ENCODE results near the gene RANBP10. TPM values are rescaled to one million over a fixed set of nuclear protein-coding genes. Genes with fewer than 3 reads are reported as not detected.
"Not testable (repeated sequence)": the region's sequence is repeated elsewhere in the genome, so short reads cannot be mapped to it uniquely, and the experiment has no call there.

Gene RANBP10
- total RNA-seq, 4 donors from 2014 or later: 5.8 to 12.2 (median 8.6) TPM

GRCh38 chr16:67697422-67698185 lies 108.8 kb downstream of the RANBP10 start:
- intact Hi-C loops (cut with DNase I): no loop called here
- 96% methylated on average over 4 of the region's 4 CpGs for WGBS
- TF ChIP-seq CTCF (IDR thresholded peaks at IDR 0.05) (no peak), POLR2A (IDR thresholded peaks at IDR 0.05; ENCODE audit: low read depth) (no peak), EP300 (IDR thresholded peaks at IDR 0.05) (no peak), POLR2AphosphoS5 (IDR thresholded peaks at IDR 0.05) (no peak)

GRCh38 chr16:67694611-67695010 lies 111.7 kb downstream of the RANBP10 start:
- H3K4me1 ChIP-seq: no peaks in the 10 kb centered on the region
- 81% methylated on average over 2 of the region's 2 CpGs for WGBS
- H3K9me3 ChIP-seq: no peaks in the 10 kb centered on the region
- no peak for DNase-seq (ENCODE audit: extremely low spot score)
- H3K27me3 ChIP-seq: no peaks in the 10 kb centered on the region
- TF ChIP-seq POLR2AphosphoS5 (IDR thresholded peaks at IDR 0.05) (no peak), EP300 (IDR thresholded peaks at IDR 0.05) (no peak), POLR2A (IDR thresholded peaks at IDR 0.05; ENCODE audit: low read depth) (no peak), CTCF (IDR thresholded peaks at IDR 0.05) (no peak)
- intact Hi-C loops (cut with DNase I): no loop called here
- H3K36me3 ChIP-seq: no peaks in the 10 kb centered on the region
- no peak overlapping the region for H3K27ac ChIP-seq (replicated peaks in 1 of 4)
- H3K4me3 ChIP-seq: no peak overlapping the region

More at GRCh38 chr16:67697422-67698185, 108.8 kb downstream of the RANBP10 start:
- H3K4me1 ChIP-seq: no peaks in the 10 kb centered on the region
- no peak overlapping the region for H3K4me3 ChIP-seq
- no peak overlapping the region for H3K27ac ChIP-seq (replicated peaks in 1 of 4)
- no peak for DNase-seq (ENCODE audit: extremely low spot score)
- no peaks in the 10 kb centered on the region for H3K27me3 ChIP-seq
- H3K9me3 ChIP-seq: no peaks in the 10 kb centered on the region
- no peaks in the 10 kb centered on the region for H3K36me3 ChIP-seq

GRCh38 chr16:67693517-67694285 lies 112.7 kb downstream of the RANBP10 start:
- DNase-seq (ENCODE audit: extremely low spot score); H3K9me3 ChIP-seq; intact Hi-C loops (cut with DNase I); H3K4me3 ChIP-seq; H3K27ac ChIP-seq (replicated peaks in 1 of 4); H3K36me3 ChIP-seq; H3K4me1 ChIP-seq; H3K27me3 ChIP-seq: not testable (repeated sequence)
- 93% methylated on average over 8 of the region's 8 CpGs for WGBS

GRCh38 chr16:67685388-67686112 lies 120.8 kb downstream of the RANBP10 start:
- no peaks in the 10 kb centered on the region for H3K27me3 ChIP-seq
- DNase-seq (ENCODE audit: extremely low spot score): no peak
- H3K27ac ChIP-seq (replicated peaks in 1 of 4): peak overlapping the region in 3 of 4 donors; percentile 1 to 62 (median 55)
- H3K9me3 ChIP-seq: no peaks in the 10 kb centered on the region
- H3K4me1 ChIP-seq: peaks cover 0 to 20% (median 2%) of the 10 kb centered on the region in 4 donors
- H3K4me3 ChIP-seq: no peak overlapping the region
- intact Hi-C loops (cut with DNase I): no loop called here
- TF ChIP-seq EP300 (IDR thresholded peaks at IDR 0.05) (no peak), CTCF (IDR thresholded peaks at IDR 0.05) (no peak), POLR2AphosphoS5 (IDR thresholded peaks at IDR 0.05) (no peak), POLR2A (IDR thresholded peaks at IDR 0.05; ENCODE audit: low read depth) (no peak)
- peaks cover 7 to 44% (median 27%) of the 10 kb centered on the region in 4 donors for H3K36me3 ChIP-seq
- 86% methylated on average over 17 of the region's 17 CpGs for WGBS

GRCh38 chr16:67683767-67684166 lies 122.6 kb downstream of the RANBP10 start:
- 100% methylated on average over 3 of the region's 4 CpGs for WGBS
- TF ChIP-seq POLR2AphosphoS5 (IDR thresholded peaks at IDR 0.05) (no peak), POLR2A (IDR thresholded peaks at IDR 0.05; ENCODE audit: low read depth) (no peak), CTCF (IDR thresholded peaks at IDR 0.05) (no peak), EP300 (IDR thresholded peaks at IDR 0.05) (no peak)
- Histone ChIP-seq H3K27ac (replicated peaks in 1 of 4) (no peak overlapping the region), H3K4me3 (no peak overlapping the region), H3K27me3 (no peaks in the 10 kb centered on the region), H3K9me3 (no peaks in the 10 kb centered on the region), H3K4me1 (peaks cover 0 to 20% (median 3%) of the 10 kb centered on the region in 4 donors), H3K36me3 (peaks cover 7 to 49% (median 27%) of the 10 kb centered on the region in 4 donors)
- no peak for DNase-seq (ENCODE audit: extremely low spot score)
- intact Hi-C loops (cut with DNase I): no loop called here
